ENCODE measurements around the gene LINC01488. TPM values are rescaled to one million over a fixed set of nuclear protein-coding genes. Genes with fewer than 3 reads are reported as not detected.
A peak's percentile ranks its signal among the peaks of the same experiment; 100 is the strongest.

The LINC01488 gene
- total and polyA plus RNA-seq, 10 of the 15 experiments (the other 5 are each of a cell fraction or from before 2014, with no cell fraction given), result not detected

DNA sequence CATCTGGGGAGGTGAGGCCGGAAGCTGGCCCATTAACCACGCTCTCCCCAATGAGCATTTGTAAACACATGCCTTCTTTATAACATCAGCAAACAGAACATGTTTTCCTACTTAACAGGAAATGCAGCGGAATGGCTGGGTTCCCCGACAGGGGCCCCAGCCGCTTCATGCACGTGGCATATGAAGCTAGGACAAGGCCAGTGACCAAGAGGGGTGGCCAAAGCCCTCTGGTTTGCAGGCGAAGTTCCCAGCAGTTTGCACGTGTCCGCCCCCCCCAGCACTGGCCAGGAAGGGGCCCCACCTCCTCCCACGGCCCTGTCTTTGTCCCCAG is 38.7 kb upstream of the LINC01488 start:
- ATAC-seq (no peak), DNase-seq (ENCODE audit: low read depth, low spot score) (no peak), FAIRE-seq (no peak)
- in situ Hi-C loops (cut with MboI) (no loop called here), intact Hi-C loops (cut with micrococcal nuclease; ENCODE audit: unreplicated experiment) (loop anchor here (5.0 kb wide), 1 partner anchor 145 kb away; no protein-coding TSS in a partner anchor)
- H3K27me3 ChIP-seq (replicated peaks in 1 of 2; ENCODE audit: control insufficient read depth in 2 of 2, insufficient read depth in 2 of 2, low read length in 1 of 2), result no peaks in the 10 kb centered on the region; a peak in 2 of 4 replicates
- no peaks in the 10 kb centered on the region for H4K20me1 ChIP-seq (ENCODE audit: control insufficient read depth, insufficient read depth)
- no peaks in the 10 kb centered on the region for H3K36me3 ChIP-seq (ENCODE audit: control insufficient read depth in 2 of 2, insufficient read depth in 2 of 2, low read length in 1 of 2)
- WGBS (ENCODE audit: insufficient coverage, insufficient replicate concordance, low lambda C conversion rate, missing lambda C conversion rate), result 80% methylated on average over 10 of the region's 10 CpGs
- H3K4me3 ChIP-seq, result no peak overlapping the region
- H3K9me3 ChIP-seq (replicated peaks; ENCODE audit: control insufficient read depth, insufficient read depth, low read length), result no peaks in the 10 kb centered on the region
- BruUV-seq (replicated peaks), result no TSS peak
- H2AFZ ChIP-seq (ENCODE audit: control insufficient read depth, low read depth, low read length), result peak overlapping the region; percentile 79; the same call in 1 of the 2 replicates
- H3K4me1 ChIP-seq (ENCODE audit: control insufficient read depth, insufficient read depth, low read length), result peaks cover 28% of the 10 kb centered on the region
- ChIA-PET CTCF (interaction anchor here (0.7 to 0.8 kb wide), 2 partner anchors 105 to 232 kb away, joined by 3 read pairs; no protein-coding TSS in a partner anchor), SMC1A (ENCODE audit: uncharacterized antibody, unreplicated experiment) (interaction anchor here (2.1 kb wide), 1 partner anchor 146 kb away, joined by 12 read pairs; no protein-coding TSS in a partner anchor), POLR2A (interaction anchor here (0.6 kb wide), 1 partner anchor 1025 kb away, joined by 3 read pairs; no protein-coding TSS in a partner anchor), RAD21 (ENCODE audit: unreplicated experiment) (interaction anchor here (2.5 kb wide), 1 partner anchor 146 kb away, joined by 12 read pairs; no protein-coding TSS in a partner anchor)
- peak overlapping the region; percentile 89 for H3K4me2 ChIP-seq (ENCODE audit: control insufficient read depth, insufficient read depth)
- TF ChIP-seq RAD51 (IDR thresholded peaks at IDR 0.05) (no peak), POLR2A (IDR thresholded peaks at IDR 0.05; ENCODE audit: low read depth, low read length) (no peak)
- TF ChIP-seq, protein P1, sequence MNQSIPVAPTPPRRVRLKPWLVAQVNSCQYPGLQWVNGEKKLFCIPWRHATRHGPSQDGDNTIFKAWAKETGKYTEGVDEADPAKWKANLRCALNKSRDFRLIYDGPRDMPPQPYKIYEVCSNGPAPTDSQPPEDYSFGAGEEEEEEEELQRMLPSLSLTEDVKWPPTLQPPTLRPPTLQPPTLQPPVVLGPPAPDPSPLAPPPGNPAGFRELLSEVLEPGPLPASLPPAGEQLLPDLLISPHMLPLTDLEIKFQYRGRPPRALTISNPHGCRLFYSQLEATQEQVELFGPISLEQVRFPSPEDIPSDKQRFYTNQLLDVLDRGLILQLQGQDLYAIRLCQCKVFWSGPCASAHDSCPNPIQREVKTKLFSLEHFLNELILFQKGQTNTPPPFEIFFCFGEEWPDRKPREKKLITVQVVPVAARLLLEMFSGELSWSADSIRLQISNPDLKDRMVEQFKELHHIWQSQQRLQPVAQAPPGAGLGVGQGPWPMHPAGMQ (IDR thresholded peaks at IDR 0.05; ENCODE audit: borderline replicate concordance), result no peak
- TF ChIP-seq, protein P2, sequence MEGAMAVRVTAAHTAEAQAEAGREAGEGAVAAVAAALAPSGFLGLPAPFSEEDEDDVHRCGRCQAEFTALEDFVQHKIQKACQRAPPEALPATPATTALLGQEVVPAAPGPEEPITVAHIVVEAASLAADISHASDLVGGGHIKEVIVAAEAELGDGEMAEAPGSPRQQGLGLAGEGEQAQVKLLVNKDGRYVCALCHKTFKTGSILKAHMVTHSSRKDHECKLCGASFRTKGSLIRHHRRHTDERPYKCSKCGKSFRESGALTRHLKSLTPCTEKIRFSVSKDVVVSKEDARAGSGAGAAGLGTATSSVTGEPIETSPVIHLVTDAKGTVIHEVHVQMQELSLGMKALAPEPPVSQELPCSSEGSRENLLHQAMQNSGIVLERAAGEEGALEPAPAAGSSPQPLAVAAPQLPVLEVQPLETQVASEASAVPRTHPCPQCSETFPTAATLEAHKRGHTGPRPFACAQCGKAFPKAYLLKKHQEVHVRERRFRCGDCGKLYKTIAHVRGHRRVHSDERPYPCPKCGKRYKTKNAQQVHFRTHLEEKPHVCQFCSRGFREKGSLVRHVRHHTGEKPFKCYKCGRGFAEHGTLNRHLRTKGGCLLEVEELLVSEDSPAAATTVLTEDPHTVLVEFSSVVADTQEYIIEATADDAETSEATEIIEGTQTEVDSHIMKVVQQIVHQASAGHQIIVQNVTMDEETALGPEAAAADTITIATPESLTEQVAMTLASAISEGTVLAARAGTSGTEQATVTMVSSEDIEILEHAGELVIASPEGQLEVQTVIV (IDR thresholded peaks at IDR 0.05; ENCODE audit: borderline replicate concordance, partially characterized antibody), result no peak
- TF ChIP-seq, protein P3, sequence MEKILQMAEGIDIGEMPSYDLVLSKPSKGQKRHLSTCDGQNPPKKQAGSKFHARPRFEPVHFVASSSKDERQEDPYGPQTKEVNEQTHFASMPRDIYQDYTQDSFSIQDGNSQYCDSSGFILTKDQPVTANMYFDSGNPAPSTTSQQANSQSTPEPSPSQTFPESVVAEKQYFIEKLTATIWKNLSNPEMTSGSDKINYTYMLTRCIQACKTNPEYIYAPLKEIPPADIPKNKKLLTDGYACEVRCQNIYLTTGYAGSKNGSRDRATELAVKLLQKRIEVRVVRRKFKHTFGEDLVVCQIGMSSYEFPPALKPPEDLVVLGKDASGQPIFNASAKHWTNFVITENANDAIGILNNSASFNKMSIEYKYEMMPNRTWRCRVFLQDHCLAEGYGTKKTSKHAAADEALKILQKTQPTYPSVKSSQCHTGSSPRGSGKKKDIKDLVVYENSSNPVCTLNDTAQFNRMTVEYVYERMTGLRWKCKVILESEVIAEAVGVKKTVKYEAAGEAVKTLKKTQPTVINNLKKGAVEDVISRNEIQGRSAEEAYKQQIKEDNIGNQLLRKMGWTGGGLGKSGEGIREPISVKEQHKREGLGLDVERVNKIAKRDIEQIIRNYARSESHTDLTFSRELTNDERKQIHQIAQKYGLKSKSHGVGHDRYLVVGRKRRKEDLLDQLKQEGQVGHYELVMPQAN (conservative IDR thresholded peaks at IDR 0.05), result no peak
- H3K9ac ChIP-seq (ENCODE audit: control insufficient read depth, insufficient read depth, low read length), result no peak overlapping the region
- no peak overlapping the region for H3K27ac ChIP-seq (ENCODE audit: control insufficient read depth, insufficient read depth)
- H3K79me2 ChIP-seq (ENCODE audit: control insufficient read depth, insufficient read depth, low read length), result no peaks in the 10 kb centered on the region
